GM19467 (cell line): ENCODE data around the gene DUSP22.
A peak's percentile ranks its signal among the peaks of the same experiment; 100 is the strongest.

Experiments used
- ATAC-seq: cut with Tn5 transposase; IDR thresholded peaks from one replicate; pipeline ENCODE4 v1.9.1; 2021; ENCODE audit warnings: mild to moderate bottlenecking, moderate library complexity; ENCODE audit not compliant: unreplicated experiment

DUSP22 gene

DNA sequence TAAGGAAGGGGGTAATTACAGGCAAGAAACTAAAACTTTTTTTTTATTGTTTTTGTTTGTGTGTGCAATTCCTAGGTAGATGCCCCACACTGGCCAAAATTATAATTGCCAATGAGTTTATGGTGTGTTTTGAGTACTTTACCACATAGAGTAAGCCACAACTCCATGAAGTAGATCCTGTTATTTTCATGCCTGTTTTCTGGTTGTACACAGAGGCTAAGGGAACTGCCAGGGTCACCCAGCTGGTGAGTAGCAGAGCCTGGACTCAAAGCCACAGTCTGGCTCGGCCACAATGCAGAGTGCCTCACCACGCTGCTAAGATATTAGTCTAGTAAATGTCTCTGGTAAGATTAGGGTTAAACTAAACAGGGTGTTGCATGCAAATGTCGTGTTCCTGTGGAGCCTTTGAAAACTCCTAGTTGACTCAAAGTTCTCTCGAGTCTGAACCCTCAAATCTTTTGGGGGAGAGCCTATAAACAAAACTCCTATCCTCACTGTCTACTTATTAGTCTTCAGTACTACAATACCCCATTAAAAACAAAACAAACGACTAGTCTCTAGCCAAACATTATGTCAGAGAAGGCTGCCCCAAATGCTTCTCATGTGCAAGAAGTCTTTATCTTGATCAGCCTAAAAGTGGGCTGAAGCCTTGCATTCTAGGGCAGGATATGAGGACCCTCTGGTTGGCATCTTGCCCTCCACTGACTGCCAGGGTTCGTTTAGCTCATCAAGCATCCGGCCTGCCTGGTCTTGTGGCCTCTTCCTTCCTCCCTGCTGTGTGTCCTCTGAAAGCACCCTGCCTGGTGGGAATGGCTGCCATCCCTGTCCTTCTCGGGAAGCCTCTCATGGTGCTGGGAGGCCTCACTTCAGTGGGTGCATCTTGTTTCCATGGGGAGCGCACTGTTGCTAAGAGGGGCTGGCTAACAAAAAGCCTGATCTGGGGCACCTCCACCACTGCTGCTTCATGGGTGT, 4.2 kb downstream of the DUSP22 start:
- peak; percentile 18 for ATAC-seq

DNA sequence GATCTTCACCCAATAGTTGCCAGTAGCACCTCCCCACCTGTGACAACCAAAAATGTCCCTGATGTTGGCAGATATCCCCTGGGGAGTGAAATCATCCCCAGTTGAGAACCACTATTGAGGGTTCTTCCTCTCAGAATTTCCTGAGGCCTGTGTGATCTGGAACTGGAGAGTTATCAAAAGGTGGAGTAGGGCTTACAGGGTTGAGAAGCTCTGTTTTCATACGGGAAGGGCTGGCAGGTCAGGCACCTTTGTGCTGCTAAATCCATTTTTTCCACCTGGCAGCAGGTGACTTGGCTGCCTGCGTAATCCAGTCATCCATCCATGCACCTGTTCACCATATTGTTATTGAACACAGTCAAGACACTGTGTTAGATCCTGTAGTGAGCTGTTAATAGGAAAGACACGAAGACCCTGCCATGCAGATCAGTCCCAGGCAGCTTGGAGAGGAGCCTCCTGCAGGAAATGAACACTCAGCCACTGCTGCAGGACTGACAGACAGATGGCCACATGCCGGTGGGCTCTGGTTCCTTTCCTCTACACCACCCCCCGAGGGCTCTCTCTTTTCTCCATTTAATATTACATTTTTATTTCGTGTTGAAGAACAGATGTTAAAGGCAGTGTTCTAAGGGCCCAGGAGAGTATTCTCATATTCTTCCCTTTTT, 5.4 kb downstream of the DUSP22 start:
- no peak for ATAC-seq

DNA sequence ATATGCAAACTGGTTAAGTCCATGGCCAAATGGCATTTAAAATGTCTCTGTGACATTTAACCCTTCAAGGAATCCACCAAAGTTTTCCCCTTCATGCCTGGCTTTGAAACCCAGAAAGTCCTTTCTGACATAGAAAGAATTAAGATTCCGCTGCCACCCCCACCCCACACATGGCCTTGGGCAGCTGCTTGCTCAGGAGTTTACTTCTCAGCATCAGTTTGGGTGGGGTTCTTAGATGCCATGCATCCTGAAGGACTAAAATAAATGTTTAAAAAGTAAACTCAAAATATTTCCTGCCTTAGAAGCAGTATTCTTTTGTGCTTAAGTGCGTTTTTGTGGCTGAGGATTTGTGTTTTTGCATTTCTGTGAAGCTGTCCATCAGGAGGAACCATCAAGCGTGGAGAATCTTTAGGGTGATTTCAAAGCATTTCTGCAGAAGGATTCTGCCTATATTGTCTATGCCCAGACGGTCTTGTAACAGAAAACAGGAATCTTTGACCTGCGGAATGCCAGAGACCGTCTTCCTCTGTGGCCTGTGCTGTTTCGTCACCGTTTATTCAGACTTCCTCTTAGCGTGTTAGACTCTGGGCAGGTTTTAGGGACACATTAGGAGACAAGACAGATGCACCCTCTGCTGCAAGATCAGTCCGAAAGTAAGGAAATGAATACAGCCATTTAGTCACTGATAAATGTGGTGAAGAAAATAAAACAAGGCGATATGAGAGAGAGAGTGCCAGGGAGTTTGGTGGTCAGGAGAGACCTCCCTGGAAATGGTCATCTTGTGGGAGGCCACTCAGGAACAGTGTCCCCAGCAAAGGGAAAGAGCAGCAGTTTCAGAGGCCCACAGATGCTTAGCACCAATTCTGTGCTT, 6.2 kb downstream of the DUSP22 start:
- no peak for ATAC-seq

DNA sequence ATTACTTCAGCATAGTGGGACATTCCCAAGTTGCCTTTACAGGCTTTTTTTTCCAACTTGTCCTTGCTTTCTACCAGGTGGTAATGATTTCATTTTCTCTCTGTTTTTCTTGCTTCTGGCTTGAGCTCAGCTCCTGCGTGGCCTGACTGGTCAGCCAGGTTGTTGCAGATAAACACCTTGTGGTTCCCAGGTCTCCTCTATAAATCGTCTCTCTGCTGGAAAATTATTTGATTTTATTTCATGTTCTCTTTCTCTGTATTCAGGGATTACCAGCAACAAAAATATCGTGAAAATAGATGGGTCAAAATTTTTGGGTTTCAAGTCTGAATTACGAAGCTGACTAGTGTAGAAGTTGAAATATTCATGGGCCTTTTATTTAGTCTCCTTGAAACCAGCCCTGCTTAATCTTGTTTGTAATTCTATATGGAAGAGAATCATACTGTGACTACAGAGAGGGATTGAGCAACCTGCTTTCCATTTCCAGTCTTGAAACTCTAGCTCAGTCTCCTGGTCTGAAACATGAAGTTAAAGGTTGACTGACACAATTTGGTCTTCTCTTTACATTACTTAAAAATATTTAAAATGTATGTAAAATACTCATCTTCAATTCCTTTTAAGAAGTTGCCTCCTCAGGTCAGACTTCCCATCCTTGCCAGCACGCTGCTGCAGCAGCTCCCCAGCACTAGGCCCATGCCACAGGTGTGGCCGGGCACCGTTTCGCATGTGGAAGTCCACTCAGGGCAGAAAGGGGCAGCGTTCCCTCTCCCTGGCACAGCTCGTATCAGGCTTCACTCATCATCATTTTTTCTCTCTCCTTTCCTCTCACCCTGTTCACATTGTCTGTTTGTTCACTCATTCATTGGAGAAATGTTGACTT, 7.1 kb downstream of the DUSP22 start:
- ATAC-seq: no peak

DNA sequence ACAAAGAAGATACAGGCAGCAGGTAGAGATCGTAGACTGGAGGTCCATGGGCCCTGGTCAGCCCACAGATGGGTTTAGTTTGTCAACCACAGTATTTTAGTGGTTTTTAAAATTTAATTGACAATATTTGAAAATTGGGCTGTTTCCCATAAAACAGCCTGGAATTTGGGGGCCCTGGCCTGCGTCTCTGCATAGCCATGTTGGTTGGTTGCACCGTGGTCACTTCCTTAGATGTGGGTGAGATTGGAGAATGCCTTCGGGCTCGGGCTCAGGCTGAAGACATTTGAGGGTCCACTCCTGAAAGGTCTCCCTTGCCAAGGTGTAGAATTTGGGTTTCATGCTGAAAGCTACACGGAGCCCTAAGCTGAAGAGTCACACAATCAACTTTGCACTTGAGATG, 7.7 kb downstream of the DUSP22 start:
- no peak for ATAC-seq

DNA sequence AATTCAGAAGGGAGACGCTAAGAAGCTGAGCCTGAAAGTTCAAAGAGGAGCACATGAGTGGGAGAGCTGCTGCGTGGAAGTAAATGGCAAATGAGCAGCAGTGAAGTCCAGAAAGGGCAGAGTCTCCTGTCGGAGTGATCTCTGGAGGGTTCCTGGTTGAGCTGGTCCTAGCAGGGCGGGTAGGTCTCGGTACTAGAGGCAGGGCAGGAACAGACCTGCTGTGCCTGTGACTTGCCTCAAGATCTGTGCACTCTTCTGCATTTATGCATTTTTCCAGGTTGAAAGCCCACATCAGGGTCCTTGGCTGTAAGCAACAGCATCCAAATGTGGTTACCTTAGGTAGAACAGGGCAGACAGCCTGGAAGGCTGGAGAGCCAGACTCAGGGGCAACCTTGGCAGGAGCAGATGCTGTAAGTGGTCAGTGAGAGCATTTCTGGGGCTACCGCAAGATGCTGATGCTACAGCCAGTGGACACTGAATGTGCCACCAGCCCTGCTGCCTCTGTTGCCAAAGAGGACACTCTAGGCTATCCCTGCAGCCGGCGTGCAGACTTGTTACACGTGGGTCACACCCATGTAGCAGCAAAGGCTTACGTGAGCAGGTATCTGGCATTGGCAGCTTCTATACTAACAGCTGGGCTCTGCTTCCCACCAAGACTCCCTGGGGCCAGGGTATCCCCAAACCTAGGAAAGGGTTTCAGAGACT, 8.4 kb downstream of the DUSP22 start:
- ATAC-seq: no peak

DNA sequence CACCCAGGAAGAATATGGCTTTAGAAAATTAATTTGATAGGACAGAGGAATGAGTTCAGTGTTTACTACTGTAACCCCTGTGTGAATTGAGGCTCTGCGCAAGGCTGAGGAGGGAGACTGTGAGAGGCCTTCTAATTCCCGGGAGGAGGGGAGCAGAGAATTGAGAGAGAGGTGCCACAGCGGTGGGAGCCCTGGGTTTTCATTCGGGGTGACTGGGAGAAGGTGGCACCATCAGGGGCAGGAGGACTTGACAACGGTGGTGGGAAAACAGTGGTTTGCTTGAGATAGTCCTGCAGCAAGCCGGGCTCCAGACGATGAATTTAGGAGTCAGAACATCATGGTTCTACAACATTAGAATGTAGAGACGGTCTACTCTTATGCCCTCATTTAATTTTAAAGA, 9.2 kb downstream of the DUSP22 start:
- ATAC-seq: no peak

DNA sequence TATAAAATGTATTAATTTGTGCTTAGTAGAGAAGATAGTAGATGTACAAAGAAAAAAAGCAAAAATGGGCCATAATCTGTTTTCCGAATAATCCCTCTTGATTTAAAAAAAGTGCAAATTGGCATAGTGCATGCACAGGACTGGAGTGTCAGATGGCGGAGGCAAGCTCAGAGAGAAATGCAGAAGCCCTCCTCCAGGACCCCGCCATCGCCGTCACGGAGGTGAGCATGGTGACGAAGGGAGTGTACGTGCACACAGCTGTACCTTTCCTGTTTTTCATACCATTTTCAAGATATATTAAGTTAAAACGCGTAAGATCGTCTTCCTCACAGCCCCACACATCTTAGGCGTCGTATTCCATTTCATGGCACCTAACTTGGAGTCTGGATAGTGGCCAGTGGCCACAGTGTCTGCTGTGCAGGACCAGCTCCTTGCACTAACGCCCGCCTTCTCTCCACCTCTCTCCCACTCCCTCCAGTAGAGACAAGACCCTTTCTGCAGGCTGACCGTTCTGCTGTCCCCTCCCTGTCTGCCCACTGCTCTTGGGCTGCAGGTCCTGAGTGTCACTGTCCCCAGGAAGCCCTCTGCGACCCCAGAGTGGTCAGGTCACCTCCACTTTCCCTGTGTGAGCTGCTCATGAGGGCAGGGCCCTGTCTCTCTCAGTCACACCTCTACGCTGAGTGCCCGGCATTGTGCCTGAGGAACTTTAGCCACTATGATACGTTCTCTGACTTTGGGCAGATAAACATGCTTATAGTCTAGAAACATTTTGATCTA, 9.8 kb downstream of the DUSP22 start:
- no peak for ATAC-seq

DNA sequence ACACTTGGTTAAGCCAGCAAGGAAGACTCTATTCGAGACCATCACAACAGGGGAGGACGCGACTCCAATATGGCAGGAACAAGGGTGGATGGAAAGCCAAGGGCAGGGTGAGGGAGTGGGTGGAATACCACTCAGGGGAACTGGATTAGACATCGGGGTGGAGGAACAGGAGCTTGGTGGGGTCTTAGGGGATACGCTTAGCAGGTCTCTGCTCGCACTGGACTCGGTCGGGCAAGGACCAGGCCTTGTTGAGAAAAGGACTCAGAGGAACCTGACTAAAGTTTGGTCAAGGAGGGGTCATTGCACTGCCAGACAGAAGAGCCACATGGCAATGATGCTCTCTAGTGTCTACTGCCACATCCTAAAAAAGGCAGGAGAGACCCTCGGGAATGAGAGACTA, 10.5 kb downstream of the DUSP22 start:
- ATAC-seq: no peak

DNA sequence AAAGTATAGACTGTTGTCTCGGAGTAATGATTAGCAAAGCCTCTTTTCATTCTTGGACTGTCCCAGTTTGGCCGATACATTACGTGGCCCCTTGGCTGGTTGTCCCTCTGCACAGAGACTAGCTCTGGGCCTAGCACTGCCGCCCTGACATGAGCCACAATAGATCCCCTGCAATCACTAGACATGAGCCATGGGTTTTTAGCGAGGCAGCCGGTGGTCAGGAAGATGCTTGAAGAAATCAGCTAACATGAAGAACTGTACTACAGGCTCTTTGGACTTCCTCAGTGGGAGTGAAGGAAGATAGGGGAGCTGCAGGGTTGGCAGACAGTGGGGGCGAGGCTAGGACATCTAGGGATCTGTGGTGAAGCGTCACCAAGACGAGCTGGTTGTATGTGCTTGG, 11.0 kb downstream of the DUSP22 start:
- no peak for ATAC-seq

DNA sequence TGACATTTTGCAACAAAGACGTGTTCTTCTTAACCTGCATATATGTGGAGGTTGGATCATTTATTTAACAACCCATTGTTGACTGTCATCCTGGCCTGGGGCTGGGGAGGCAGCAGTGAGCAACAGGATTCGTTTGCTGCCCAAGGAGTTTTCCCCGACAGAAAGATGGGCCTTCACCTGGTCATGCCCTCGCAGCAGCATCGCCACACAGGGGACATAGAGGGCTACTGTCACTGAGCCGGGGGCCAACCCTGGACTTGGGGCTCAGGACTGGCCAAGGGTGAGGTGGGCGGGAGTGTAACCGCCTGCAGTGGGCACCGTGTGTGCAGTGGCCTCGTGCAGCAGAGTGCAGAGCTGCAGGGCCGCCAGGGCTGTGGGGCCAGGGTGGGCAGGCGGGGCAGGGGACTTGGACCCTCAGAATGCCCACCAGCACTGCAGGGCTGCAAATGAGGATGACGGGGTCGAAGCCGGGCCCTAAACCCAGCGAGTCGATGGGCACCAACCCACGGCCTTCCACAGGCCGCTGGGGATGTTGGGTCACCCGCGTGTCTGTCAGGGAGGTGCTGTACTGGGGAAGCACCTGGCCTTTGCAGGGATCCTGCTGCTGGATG, 11.8 kb downstream of the DUSP22 start:
- no peak for ATAC-seq

DNA sequence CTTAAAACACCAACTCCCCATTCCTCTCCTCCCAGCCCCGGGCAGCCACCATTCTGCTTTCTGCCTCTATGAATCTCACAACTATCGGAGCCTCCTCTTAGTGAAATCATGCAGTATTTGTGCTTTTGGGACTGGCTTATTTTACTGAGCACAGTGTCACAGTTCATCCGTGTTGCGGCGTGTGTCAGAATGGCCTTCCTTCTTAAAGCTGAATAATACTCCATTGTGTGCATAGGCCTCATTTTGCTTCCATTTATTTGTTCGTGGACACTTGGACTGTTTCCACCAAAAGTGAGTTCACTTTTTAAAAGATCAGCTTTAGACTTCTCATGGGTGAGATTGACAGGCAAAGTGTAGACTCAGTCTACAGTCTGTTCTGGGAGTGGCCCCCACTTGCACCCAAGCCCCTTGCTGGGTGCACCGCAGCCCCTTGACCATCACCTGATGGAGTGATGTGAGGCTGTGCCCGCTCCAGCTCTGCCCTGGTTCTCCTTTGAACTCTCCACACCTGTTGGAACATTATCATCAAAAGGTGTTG, 12.6 kb downstream of the DUSP22 start:
- no peak for ATAC-seq

DNA sequence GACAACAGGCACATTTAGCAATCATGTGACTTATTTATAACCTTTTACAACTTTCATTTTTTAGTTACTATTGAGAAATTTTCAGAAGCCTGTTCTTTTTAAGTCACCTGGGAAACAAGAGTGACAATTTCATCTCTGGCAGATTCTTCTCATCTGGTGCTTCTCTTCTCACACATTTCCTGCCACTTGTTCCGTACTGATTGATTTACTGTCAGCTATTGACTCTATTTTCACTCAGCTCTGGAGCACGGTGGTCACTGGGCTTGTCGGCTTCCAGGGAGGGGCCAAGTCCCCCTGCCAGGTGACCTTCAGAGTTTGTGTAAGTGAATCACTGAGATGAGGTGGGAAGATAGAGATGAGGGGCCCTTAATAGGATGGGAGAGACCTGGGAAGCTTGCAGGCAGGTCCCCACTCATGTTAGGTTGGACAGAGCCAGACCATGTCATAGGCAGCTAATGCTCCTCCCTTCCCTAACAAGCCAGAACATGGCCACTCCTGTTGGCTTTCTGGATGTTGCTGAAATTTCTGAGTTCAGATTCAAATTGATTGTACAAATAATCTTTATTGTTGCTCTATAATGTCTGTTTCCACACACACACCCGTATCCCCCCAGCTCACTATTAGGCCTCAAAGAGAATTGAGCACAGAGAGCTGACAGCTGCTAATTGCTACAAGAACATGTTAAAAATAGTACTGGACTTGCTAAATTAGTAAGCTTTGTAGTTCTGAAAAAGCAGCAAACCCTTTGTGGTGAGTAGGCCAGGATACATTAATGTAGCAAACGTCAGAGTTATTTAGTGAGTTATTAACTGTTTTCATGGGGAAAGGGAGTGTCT, 13.3 kb downstream of the DUSP22 start:
- peak; percentile 74 for ATAC-seq

DNA sequence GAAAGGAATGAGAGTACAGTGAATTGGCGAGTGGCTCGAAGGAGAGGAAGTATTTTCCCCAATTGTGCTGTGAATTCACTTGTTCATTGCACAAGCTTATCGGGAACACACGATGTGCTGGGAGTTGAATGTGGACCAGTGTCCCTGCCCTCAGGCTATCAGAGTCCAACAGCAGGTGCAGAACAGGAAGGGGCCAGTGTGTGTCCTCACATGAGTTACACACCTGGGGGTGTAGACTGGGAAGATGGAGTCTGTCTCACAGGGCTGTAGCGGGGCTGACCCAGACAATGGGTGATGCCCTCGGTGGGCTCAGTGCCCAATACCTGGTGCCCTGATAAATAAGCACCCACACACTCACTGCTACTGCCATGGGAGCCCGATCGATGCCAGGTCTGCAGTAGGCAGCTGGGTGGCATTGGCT, 14.4 kb downstream of the DUSP22 start:
- no peak for ATAC-seq

DNA sequence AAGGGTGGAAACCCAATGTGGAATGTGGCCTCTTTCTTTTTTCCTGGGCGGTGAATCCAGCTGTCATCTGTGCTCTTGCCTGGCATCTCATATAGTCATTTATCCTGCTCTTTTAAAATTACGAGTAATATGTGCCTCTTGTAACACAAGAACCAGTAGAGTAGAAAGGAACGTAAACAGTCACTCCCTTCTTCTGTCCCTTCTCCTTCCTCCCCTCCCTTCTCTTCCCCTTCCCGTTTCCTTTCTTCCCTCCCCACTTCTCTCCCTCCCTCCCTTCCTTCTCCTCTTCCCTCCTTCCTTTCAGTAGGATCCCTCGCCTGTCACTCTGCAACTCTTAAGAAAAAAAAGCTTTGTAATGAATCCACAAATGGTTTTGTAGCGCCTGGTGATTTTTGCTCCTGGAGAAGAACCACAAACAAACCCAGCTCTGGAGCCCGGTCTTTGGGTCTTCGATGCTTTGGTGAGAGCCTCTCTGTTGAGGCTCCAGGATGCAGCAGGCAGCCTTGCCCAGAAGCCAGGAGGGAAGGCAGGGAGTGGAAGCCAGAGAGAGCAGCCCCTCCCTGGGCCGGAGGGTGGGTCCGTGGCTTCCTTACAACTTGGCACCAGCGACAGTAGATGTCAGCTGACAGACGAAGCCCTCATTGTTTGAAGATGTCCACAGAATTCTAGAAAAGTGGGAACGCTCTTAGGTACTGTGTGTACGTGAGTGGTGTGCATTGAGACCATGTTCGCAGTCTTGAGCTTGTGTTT, 15.0 kb downstream of the DUSP22 start:
- ATAC-seq: no peak

DNA sequence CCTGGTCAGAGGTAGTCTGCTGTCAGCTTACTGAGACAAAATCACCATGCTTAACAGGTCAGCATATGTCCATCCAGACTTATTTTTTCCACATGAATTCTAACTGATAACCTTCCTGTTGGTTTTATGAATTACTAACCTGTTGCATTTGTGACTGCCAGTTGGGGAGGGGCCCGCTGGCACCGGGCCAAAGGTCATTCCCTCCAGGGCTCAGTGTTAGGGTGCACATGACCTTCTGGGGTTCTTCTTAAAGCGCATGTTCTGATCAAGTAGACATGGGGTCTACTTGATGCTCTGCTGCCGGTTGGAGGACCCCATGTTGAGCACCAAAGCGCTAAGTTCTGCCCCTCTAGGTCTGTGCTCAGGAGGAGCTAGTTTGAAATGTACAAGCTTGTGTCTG, 15.6 kb downstream of the DUSP22 start:
- no peak for ATAC-seq

DNA sequence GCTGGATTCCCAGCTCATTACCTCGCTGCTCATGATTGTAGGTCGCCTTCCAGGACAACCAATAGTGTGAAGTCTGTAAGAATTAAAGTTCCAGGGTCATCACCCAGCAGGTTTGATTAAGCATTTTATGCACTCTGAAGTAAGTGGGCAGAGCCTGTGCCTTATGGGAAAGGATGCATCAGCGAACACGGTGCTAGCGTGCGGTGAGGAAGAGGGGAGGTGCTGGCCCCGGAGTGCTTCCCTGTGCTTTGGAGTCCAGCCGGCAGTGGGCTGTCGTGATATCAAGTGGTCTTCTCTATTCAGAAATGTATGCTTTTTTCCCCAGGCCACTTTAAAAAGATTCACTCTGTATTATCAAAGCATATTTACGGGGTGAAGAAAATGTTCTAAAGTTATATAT, 16.0 kb downstream of the DUSP22 start:
- no peak for ATAC-seq
